Measurements from ENCODE around the gene CREBL2.
"Not testable (repeated sequence)": the region's sequence is repeated elsewhere in the genome, so short reads cannot be mapped to it uniquely, and the experiment has no call there.

The CREBL2 gene, protein sequence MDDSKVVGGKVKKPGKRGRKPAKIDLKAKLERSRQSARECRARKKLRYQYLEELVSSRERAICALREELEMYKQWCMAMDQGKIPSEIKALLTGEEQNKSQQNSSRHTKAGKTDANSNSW

DNA sequence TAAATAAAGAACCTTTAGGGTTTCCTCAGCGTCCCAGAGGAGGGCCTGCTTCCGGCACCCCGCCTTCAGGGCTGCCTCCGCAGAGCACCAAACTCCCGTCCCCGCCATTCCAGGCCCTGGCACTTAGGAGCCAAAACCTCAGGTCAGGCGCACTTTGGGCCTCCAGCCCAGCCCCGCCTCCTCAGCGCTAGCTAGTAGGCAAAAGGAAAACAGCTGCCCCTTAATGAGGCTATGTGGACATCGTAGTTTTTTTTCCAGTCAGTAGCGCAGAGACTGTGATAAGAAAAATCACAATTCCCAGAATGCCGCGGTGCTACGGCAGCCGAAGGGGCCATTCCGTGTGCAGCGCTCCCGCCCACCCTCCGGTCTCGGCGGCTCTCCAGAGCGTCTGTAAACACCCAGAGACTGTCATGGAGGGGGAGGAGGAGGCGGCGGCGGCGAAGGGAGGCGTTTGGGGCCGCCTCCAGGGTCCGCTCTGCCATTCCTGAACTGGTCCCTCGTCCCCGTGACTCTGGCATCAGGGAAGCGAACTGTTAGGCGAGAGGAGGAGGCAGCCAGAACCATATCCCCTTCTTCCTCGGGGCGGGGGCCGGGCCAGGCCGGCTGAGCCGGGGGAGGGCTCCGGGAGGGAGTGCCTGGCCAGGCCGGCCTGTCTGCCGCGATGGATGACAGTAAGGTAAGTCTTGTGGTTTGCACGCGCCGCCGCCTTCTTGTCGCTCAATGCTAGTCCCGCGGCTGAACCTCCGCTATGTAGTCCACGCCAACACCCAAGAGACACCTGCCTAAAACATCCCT lies at the start of gene CREBL2:
CREBL2 (plus strand) TSS at position 365 of the 795 bp plus-strand sequence; CDS start at position 662, 297 bp downstream.
- peak; percentile 26 to 81 for DNase-seq (ENCODE audit: low read depth in 1 of 2, low spot score in 1 of 2)
- no peak for TF ChIP-seq JUND (IDR thresholded peaks at IDR 0.05; ENCODE audit: low read depth)
- in situ Hi-C loops (cut with HindIII; ENCODE audit: low pct_unique_long_range_greater_than_20kb, low sequenced_read_pairs), result no loop called here

DNA sequence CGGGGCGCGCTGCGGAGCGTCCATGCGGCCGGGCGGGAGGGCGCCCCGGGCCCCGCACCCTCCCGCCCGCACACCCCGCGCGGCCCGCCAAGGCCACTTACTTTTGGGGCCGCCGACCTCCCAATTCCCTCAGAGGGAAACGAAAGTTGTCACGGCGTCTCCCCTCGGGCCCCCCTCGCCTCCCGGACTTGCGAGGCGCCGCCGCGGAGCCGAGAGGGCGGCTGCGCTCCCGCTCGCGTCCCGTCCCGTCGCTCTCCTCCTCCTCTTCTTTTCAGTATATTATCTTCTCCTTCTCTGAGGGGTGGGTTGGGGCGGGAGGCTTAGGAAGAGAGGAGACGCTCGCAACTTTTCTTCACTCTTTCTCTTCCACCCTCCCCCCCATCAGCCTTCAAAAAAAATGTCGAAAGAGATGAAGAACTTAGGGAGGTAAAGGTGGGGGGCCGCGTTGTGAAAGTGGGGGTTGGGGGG lies 49.6 kb upstream of the CREBL2 start:
- in situ Hi-C loops (cut with HindIII; ENCODE audit: low pct_unique_long_range_greater_than_20kb, low sequenced_read_pairs), result no loop called here
- no peak for DNase-seq (ENCODE audit: low read depth in 1 of 2, low spot score in 1 of 2)
- no peak for TF ChIP-seq JUND (IDR thresholded peaks at IDR 0.05; ENCODE audit: low read depth)

GRCh38 chr12:12562585-12563261 lies 49.0 kb upstream of the CREBL2 start, which contains the start of gene DUSP16:
Gene DUSP16 (minus strand): TSS chr12:12562863. CDS start chr12:12521098, 41,765 bp downstream.
- peak; percentile 38 to 91 for DNase-seq (ENCODE audit: low read depth in 1 of 2, low spot score in 1 of 2)
- in situ Hi-C loops (cut with HindIII; ENCODE audit: low pct_unique_long_range_greater_than_20kb, low sequenced_read_pairs), result no loop called here
- no peak; the same call in 1 of the 2 replicates for TF ChIP-seq JUND (IDR thresholded peaks at IDR 0.05; ENCODE audit: low read depth)

DNA sequence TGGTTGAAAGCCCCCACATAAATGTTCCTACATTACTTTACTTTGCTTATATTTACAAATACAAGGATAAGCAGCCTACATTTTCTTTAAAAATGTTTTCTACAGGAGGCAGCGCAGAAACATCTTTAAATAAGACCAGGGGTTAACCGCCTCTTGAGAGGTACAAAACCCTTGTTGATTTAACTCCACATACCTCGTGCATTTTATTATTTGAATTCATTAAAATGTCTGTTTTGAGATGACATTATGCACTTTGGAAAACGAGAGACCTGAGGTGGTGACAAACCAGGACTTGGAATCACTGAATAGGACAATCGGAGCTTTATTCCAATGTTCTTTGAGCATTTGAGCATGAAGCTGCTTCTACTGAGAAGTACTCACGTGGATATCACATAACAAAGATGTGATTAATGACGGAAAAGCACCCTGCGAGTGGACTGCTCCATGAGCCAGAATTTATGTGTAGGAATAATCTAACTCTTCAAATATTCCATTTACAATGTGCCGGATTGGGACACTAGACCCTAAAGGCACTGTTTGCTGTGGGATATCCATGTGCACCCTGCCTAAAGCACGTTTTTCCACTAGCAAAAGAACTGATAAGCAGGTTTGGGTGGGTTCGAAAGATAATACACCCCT lies 48.3 kb upstream of the CREBL2 start:
- DNase-seq (ENCODE audit: low read depth in 1 of 2, low spot score in 1 of 2), result no peak
- in situ Hi-C loops (cut with HindIII; ENCODE audit: low pct_unique_long_range_greater_than_20kb, low sequenced_read_pairs), result no loop called here

GRCh38 chr12:12564911-12565310 lies 46.8 kb upstream of the CREBL2 start:
- no peak for TF ChIP-seq JUND (IDR thresholded peaks at IDR 0.05; ENCODE audit: low read depth)
- in situ Hi-C loops (cut with HindIII; ENCODE audit: low pct_unique_long_range_greater_than_20kb, low sequenced_read_pairs), result no loop called here

More for the DNA sequence above, 48.3 kb upstream of the CREBL2 start:
- TF ChIP-seq JUND (IDR thresholded peaks at IDR 0.05; ENCODE audit: low read depth), result no peak

DNA sequence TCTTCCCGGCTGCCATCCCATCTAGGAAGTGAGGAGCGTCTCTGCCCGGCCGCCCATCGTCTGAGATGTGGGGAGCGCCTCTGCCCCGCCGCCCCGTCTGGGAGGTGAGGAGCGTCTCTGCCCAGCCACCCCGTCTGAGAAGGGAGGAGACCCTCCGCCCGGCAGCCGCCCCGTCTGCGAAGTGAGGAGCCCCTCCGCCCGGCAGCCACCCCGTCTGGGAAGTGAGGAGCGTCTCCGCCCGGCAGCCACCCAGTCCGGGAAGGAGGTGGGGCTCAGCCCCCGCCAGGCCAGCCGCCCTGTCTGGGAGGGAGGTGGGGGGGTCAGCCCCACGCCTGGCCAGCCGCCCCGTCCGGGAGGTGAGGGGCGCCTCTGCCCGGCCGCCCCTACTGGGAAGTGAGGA lies 45.7 kb upstream of the CREBL2 start:
- in situ Hi-C loops (cut with HindIII; ENCODE audit: low pct_unique_long_range_greater_than_20kb, low sequenced_read_pairs); DNase-seq (ENCODE audit: low read depth in 1 of 2, low spot score in 1 of 2): not testable (repeated sequence)

More at GRCh38 chr12:12564911-12565310, 46.8 kb upstream of the CREBL2 start:
- DNase-seq (ENCODE audit: low read depth in 1 of 2, low spot score in 1 of 2), result no peak

DNA sequence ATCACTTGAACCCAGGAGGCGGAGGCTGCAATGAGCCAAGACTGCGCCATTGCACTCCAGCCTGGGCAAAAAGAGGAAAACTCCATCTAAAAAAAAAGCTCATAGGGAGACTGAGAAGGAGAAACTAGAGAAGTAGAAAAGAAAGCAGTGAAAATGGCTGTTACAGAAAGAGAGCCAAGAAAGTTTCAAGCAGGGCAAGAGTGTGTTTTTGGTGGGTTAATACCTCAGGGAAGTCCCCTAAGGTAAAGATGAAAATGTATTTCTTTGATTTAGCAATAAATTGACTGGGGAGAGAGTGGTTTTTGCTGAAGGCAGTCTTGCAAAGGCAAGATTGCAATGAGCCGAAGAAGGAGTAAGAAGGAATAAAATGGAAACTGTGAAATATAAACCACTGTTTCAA lies 39.0 kb upstream of the CREBL2 start:
- in situ Hi-C loops (cut with HindIII; ENCODE audit: low pct_unique_long_range_greater_than_20kb, low sequenced_read_pairs), result no loop called here
- no peak for DNase-seq (ENCODE audit: low read depth in 1 of 2, low spot score in 1 of 2)
- no peak for TF ChIP-seq JUND (IDR thresholded peaks at IDR 0.05; ENCODE audit: low read depth)

- DNase-seq (ENCODE audit: low read depth in 1 of 2, low spot score in 1 of 2), result no peak
Observed at GRCh38 chr12:12577786-12578185, 33.9 kb upstream of the CREBL2 start.

DNA sequence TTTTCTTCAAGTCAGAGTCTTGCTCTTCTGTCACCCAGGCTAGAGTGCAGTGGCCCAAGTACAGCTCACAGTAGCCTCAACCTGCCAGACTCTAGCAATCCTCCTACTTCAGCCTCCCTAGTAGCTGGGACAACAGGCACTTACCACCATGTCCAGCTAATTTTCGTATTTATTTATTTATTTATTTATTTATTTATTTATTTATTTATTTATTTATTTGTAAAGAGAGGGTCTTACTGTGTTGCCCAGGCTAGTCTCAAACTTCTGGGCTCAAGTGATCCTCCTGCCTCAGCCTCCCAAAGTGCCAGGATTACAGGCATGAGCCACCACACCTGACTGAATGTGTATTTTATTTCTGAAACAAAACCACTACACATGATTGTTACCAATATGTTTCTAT lies 31.0 kb upstream of the CREBL2 start:
- in situ Hi-C loops (cut with HindIII; ENCODE audit: low pct_unique_long_range_greater_than_20kb, low sequenced_read_pairs); DNase-seq (ENCODE audit: low read depth in 1 of 2, low spot score in 1 of 2): not testable (repeated sequence)

More at GRCh38 chr12:12577786-12578185, 33.9 kb upstream of the CREBL2 start:
- TF ChIP-seq JUND (IDR thresholded peaks at IDR 0.05; ENCODE audit: low read depth), result no peak
- in situ Hi-C loops (cut with HindIII; ENCODE audit: low pct_unique_long_range_greater_than_20kb, low sequenced_read_pairs), result no loop called here

- DNase-seq (ENCODE audit: low read depth in 1 of 2, low spot score in 1 of 2), result no peak
- in situ Hi-C loops (cut with HindIII; ENCODE audit: low pct_unique_long_range_greater_than_20kb, low sequenced_read_pairs), result no loop called here
- no peak for TF ChIP-seq JUND (IDR thresholded peaks at IDR 0.05; ENCODE audit: low read depth)
Observed at GRCh38 chr12:12582193-12582881, 29.3 kb upstream of the CREBL2 start.

DNA sequence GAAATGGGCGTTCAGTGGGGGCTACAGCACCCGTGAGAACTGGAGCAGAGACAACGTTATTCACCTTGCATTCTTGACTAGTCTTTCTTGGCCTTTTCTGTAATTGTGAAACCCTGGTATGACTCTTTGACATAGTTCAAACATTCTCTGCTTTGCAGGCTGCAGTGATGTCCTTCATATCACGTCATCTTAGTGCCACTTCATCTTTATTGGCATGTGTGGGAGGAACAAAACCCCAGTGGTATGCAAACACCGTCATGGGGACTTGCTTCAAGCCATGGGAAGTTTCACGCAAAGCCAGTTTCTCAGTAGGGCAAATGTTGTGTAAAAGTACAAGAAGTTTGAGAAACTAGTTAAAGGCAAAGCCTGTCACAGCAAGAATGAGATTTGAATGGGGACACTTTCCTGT lies 28.8 kb upstream of the CREBL2 start:
- peak; percentile 52; the same call in 1 of the 2 replicates for TF ChIP-seq JUND (IDR thresholded peaks at IDR 0.05; ENCODE audit: low read depth)
- DNase-seq (ENCODE audit: low read depth in 1 of 2, low spot score in 1 of 2), result peak in 1 of 2 experiments; percentile 83
- in situ Hi-C loops (cut with HindIII; ENCODE audit: low pct_unique_long_range_greater_than_20kb, low sequenced_read_pairs), result no loop called here
